Gastroesophageal sphincter (tissue), 3 donors: ENCODE results near the gene FAM83F.

Experiments
- CTCF ChIP-seq, 4 experiments: fragments of 200-600 bp in 2 of 4; fragments of 450-650 bp in 2 of 4; sonication (generic) in 1 of 4; IDR thresholded peaks; one replicate each; pipeline ENCODE4 v1.5.1; 2017 to 2019; ENCODE audit warnings: antibody characterized with exemption in 4 of 4, mild to moderate bottlenecking in 2 of 4, moderate library complexity in 2 of 4
- EP300 ChIP-seq: sonication (generic); formaldehyde crosslinking; IDR thresholded peaks from one replicate; pipeline ENCODE4 v1.6.1; 2017; ENCODE audit warnings: antibody characterized with exemption, mild to moderate bottlenecking
- POLR2A ChIP-seq, 2 donors: fragments of 450-650 bp; IDR thresholded peaks; one replicate each; pipeline ENCODE4 v1.6.1; 2017; ENCODE audit warnings: antibody characterized with exemption in 2 of 2, mild to moderate bottlenecking in 2 of 2, moderate library complexity in 1 of 2
- POLR2AphosphoS5 ChIP-seq: sonication (generic); formaldehyde crosslinking; IDR thresholded peaks from one replicate; pipeline ENCODE4 v1.6.1; 2017; ENCODE audit warnings: antibody characterized with exemption

GRCh38 chr22:39974065-39974464 is 20.7 kb upstream of the FAM83F start:
- TF ChIP-seq POLR2A (IDR thresholded peaks at IDR 0.05) = no peak
- TF ChIP-seq POLR2AphosphoS5 = no peak
- TF ChIP-seq CTCF (IDR thresholded peaks at IDR 0.05) = no peak
- no peak for TF ChIP-seq EP300
